ENCODE results near the gene STK24.

Gene STK24

DNA sequence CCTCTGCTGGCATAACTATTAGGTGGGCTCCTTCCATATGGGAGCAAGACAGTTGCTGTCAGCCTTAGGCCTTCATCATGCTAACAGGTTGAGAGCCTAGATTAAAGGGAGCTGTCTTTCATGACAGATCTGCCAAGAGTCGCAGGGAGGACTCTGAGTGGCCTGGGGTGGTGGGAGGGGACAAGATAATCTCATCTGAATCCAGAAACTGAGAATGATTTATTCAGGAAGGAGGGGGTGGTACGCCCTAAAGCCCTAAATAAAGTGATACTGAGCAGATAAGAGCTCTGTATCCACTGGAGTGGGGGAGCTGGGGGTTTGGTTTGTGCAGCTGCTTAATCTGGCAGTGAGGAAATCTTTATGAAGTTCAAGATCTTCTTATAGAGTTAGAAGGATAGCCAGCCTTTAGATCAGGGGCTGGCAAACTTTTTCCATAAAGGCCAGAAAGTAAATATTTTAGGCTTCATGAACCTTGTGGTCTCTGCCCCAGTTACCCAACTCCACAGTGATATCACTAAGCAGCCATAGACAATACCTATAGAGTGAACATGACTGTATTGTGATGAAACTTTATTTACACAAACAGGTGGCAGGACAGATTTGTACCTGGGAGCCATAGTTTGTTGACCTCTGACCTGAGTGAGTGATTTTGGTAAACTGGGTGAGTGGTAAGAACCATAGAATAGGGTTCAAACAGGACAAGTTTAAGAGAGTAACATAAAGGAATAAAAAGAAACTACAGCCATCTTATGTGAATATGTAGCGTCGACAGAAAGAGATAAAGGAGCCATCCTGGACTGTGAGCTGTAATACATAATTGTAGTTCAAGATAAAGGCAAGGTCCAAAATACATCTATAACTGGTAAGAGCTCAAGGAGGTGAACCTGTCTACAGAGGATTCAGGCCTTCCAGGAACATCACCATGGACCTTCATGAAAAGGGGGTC is 9.8 kb upstream of the STK24 start:
- TF ChIP-seq, protein P1, sequence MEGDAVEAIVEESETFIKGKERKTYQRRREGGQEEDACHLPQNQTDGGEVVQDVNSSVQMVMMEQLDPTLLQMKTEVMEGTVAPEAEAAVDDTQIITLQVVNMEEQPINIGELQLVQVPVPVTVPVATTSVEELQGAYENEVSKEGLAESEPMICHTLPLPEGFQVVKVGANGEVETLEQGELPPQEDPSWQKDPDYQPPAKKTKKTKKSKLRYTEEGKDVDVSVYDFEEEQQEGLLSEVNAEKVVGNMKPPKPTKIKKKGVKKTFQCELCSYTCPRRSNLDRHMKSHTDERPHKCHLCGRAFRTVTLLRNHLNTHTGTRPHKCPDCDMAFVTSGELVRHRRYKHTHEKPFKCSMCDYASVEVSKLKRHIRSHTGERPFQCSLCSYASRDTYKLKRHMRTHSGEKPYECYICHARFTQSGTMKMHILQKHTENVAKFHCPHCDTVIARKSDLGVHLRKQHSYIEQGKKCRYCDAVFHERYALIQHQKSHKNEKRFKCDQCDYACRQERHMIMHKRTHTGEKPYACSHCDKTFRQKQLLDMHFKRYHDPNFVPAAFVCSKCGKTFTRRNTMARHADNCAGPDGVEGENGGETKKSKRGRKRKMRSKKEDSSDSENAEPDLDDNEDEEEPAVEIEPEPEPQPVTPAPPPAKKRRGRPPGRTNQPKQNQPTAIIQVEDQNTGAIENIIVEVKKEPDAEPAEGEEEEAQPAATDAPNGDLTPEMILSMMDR (IDR thresholded peaks at IDR 0.05; ENCODE audit: insufficient read depth, missing control alignments): no peak
- DNase-seq (ENCODE audit: insufficient read length, low spot score) (no peak), FAIRE-seq (no peak)

- TF ChIP-seq, protein P1 (IDR thresholded peaks at IDR 0.05; ENCODE audit: insufficient read depth, missing control alignments): no peak
- no peak for FAIRE-seq
Measured at GRCh38 chr13:98585946-98586345, 9.0 kb upstream of the STK24 start.

GRCh38 chr13:98585398-98585754 is 8.5 kb upstream of the STK24 start:
- FAIRE-seq (no peak), DNase-seq (ENCODE audit: insufficient read length, low spot score) (no peak)
- TF ChIP-seq, protein P1 (IDR thresholded peaks at IDR 0.05; ENCODE audit: insufficient read depth, missing control alignments): no peak

More at GRCh38 chr13:98585946-98586345, 9.0 kb upstream of the STK24 start:
- no peak for DNase-seq (ENCODE audit: insufficient read length, low spot score)

DNA sequence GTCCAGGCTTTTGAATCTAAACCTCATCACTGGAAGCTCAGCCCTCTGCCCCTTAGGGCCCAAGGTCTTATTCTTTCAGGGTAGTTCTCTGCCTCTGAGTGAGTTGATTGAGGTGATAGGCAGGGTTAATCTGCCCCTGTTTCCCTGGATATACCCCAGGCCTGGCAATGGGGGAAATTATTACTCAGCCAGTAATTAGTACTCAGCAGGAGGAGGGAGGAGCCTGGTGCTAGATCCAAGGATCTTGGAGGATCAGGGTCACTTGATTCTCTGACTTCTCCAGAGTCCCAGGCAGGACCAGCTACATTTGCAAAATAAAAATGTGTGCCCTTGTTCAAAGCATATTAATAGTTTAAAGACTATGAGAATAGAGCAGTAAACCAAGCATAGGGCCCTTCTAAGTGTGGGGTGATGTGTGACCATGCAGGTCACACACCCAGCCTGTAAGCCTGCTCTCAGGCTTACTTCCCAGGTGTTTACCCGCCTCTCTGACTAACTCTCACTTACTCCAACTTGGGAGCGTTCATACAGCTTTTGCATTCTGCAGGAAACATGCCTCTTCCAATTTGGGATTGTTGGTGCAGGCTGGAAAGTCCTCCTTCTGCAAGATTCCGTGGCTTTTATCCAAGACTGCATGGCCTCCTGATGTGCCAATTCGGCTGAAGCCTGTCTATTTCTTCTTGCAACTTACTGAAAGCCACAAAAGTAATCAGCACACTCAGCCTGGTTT is 7.9 kb upstream of the STK24 start:
- TF ChIP-seq, protein P1 (IDR thresholded peaks at IDR 0.05; ENCODE audit: insufficient read depth, missing control alignments): no peak
- FAIRE-seq: no peak
- DNase-seq (ENCODE audit: insufficient read length, low spot score): no peak

DNA sequence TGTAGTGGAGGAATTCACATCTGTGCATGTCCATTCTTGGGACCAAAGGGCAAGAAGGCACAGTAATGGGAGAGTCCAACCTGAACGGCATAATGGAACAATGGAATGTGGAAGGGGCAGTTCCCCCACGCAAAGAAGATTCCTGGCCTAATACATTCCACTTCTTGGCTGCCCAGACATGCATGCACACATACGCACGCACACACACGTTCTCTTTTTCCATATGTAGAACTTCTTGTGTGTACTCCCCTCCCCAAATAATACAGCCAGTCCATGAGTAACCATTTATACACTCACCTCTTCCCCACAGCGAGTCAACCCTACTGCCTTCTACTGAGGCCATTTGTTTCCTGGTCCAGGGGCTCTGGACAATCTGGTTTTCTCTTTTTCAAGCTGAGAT is 6.0 kb upstream of the STK24 start:
- FAIRE-seq (no peak), DNase-seq (ENCODE audit: insufficient read length, low spot score) (no peak)
- TF ChIP-seq, protein P1 (IDR thresholded peaks at IDR 0.05; ENCODE audit: insufficient read depth, missing control alignments): no peak

DNA sequence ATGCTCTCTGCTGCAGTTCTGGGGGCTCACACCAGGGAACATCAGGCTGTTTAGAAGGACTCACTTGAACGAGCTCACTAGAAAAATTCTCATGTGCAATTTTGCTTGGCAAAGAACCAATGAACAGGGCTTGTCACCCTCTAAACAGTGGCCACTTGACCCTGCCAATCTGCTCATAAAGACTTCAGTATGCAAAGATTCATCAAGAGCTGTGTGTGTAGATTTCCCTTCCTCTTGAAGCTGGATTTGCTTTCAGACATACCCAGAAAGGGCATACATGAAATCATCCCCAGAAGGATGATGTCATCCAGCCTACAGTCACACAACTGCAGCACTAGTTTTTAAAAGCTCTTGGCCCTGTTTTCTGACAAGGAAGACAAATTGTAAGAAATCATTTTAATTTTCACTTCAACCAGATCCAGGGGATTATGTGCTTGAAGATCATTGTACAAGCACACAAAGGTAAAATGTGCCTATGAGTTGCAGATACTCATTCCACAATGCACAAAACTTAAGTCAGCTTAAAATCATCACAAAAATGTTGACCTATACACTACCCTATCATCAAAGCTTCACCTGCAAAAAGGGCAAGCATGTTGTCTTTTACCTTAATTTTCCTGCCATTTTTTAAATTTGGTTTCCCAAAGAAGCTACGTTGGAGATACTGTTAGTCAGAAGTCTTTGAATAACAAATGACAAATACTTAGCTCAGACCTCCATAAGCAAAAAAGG is 5.2 kb upstream of the STK24 start:
- TF ChIP-seq, protein P1 (IDR thresholded peaks at IDR 0.05; ENCODE audit: insufficient read depth, missing control alignments): no peak
- DNase-seq (ENCODE audit: insufficient read length, low spot score) (no peak), FAIRE-seq (no peak)

Measured in D721Med (cell line).